ENCODE measurements around the gene TTLL11.
"Not testable (repeated sequence)": the region's sequence is repeated elsewhere in the genome, so short reads cannot be mapped to it uniquely, and the experiment has no call there.

TTLL11 gene

DNA sequence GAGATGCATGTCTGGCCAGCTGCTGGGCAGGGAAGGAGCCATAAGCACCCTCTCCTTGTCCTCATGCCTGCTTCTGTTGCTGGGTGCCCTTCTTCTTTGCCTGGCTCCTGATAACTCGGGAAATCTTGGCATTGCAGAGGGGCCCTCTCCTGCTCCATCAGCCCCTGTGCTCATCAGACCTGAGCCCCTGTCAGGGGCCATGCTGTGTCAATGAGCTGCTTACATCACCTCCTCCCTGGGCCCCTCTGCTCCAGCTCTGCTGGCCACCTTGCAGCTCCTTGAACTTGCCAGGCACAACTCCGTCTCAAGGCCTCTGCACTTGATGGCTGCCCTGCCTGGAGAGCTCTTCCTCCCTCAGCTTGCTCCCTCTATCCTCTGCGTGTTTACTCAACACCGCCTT lies 194.3 kb downstream of the TTLL11 start:
- TF ChIP-seq POLR2A (IDR thresholded peaks at IDR 0.05; ENCODE audit: extremely low read depth, insufficient read length) (no peak), MYC (IDR thresholded peaks at IDR 0.05; ENCODE audit: low read depth, low read length) (no peak)
- no peak overlapping the region for H3K4me3 ChIP-seq (ENCODE audit: low read depth, low read length)
- DNase-seq (ENCODE audit: low read depth) = no peak

GRCh38 chr9:121897140-121897539 lies 196.0 kb downstream of the TTLL11 start:
- TF ChIP-seq POLR2A (IDR thresholded peaks at IDR 0.05; ENCODE audit: extremely low read depth, insufficient read length) (no peak), MYC (IDR thresholded peaks at IDR 0.05; ENCODE audit: low read depth, low read length) (no peak)
- TF ChIP-seq, protein P1, sequence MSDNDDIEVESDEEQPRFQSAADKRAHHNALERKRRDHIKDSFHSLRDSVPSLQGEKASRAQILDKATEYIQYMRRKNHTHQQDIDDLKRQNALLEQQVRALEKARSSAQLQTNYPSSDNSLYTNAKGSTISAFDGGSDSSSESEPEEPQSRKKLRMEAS (IDR thresholded peaks at IDR 0.05; ENCODE audit: low read depth, low read length) = no peak
- TF ChIP-seq, protein P2, sequence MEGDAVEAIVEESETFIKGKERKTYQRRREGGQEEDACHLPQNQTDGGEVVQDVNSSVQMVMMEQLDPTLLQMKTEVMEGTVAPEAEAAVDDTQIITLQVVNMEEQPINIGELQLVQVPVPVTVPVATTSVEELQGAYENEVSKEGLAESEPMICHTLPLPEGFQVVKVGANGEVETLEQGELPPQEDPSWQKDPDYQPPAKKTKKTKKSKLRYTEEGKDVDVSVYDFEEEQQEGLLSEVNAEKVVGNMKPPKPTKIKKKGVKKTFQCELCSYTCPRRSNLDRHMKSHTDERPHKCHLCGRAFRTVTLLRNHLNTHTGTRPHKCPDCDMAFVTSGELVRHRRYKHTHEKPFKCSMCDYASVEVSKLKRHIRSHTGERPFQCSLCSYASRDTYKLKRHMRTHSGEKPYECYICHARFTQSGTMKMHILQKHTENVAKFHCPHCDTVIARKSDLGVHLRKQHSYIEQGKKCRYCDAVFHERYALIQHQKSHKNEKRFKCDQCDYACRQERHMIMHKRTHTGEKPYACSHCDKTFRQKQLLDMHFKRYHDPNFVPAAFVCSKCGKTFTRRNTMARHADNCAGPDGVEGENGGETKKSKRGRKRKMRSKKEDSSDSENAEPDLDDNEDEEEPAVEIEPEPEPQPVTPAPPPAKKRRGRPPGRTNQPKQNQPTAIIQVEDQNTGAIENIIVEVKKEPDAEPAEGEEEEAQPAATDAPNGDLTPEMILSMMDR (IDR thresholded peaks at IDR 0.05; ENCODE audit: low read depth, low read length) = no peak
- no peak overlapping the region for H3K4me3 ChIP-seq (ENCODE audit: low read depth, low read length)
- no peak for DNase-seq (ENCODE audit: low read depth)

DNA sequence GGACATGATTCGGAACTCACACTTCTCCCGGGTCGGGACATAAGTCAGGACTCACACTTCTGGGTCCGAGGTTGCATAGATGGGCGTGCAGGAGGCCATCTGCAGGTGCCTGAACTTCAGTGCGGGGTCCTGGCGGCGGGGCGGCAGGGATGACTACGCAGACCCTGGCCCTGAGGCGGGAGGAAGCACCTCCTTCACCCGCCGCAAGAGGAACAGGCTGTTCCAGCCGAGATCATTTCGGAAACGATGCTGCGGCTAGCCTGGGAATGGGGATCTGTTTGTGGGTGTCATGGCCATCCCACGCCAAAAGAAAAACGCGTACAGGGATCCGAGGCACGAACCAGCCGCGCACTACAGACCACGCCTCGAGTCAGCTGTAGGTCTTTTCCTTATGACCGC lies 196.6 kb downstream of the TTLL11 start:
- no peak for DNase-seq (ENCODE audit: low read depth)

DNA sequence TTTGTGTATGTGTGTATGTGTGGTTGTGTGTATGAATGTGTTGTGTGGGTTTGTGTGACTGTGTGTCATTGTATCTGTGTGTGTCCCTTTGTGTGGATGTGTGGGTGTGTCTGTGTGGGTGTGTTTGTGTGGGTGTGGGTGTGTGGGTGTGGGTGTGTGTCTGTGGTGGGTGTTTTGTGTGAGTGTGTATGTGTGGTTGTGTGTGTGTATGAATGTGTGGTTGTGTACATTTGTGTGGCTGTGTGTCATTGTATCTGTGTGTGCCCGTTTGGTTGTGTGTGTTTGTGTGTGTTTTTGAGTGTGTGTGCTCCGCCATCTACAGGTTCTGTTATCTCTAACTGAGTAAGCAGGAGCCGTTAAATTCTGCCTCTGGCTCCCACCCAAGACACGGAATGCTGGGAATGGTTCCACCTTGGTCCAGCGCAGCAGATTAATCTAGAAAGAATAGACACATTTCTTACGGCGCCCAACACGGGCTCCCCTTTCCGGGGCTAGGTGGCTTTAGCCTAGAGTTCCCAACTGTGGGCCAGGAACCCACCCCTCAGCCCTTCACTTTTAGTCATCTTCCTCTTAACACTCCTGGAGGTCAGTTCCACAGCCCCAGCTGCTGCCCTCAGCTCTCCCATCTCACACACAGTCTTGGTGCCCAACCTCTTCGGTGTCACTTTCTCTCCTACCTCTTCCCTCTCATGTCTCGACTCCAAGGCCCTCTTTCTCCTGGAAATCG lies 197.1 kb downstream of the TTLL11 start:
- no peak overlapping the region for H3K4me3 ChIP-seq (ENCODE audit: low read depth, low read length)
- no peak for DNase-seq (ENCODE audit: low read depth)
- TF ChIP-seq MYC (IDR thresholded peaks at IDR 0.05; ENCODE audit: low read depth, low read length) (no peak), POLR2A (IDR thresholded peaks at IDR 0.05; ENCODE audit: extremely low read depth, insufficient read length) (no peak)
- TF ChIP-seq, protein P1 (IDR thresholded peaks at IDR 0.05; ENCODE audit: low read depth, low read length) = no peak
- TF ChIP-seq, protein P2 (IDR thresholded peaks at IDR 0.05; ENCODE audit: low read depth, low read length) = no peak

More for the DNA sequence above, 196.6 kb downstream of the TTLL11 start:
- H3K4me3 ChIP-seq (ENCODE audit: low read depth, low read length) = no peak overlapping the region
- TF ChIP-seq, protein P1 (IDR thresholded peaks at IDR 0.05; ENCODE audit: low read depth, low read length) = no peak
- TF ChIP-seq, protein P2 (IDR thresholded peaks at IDR 0.05; ENCODE audit: low read depth, low read length) = no peak
- TF ChIP-seq MYC (IDR thresholded peaks at IDR 0.05; ENCODE audit: low read depth, low read length) = no peak
- no peak for TF ChIP-seq POLR2A (IDR thresholded peaks at IDR 0.05; ENCODE audit: extremely low read depth, insufficient read length)

DNA sequence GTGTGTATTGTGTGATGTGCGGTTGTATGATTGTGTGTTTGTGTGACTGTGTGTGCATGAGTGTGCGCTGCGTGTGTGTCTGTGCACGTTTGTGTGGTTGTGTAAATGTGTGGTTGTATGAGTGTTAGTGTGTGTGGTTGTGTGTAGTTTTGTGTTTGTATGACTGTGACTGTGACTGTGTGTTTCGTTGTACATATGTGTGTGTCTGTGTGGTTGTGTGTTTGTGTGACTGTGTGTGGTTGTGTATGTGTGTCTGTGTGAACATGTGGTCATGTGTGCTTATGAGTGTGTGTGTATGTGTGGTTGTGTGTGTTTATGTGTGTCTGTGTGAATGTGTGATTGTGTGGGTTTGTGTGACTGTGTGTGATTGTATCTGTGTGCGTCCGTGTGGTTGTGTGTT lies 197.8 kb downstream of the TTLL11 start:
- H3K4me3 ChIP-seq (ENCODE audit: low read depth, low read length) = no peak overlapping the region
- TF ChIP-seq, protein P2 (IDR thresholded peaks at IDR 0.05; ENCODE audit: low read depth, low read length) = no peak
- no peak for TF ChIP-seq MYC (IDR thresholded peaks at IDR 0.05; ENCODE audit: low read depth, low read length)
- TF ChIP-seq, protein P1 (IDR thresholded peaks at IDR 0.05; ENCODE audit: low read depth, low read length) = no peak
- no peak for TF ChIP-seq POLR2A (IDR thresholded peaks at IDR 0.05; ENCODE audit: extremely low read depth, insufficient read length)
- DNase-seq (ENCODE audit: low read depth) = no peak

DNA sequence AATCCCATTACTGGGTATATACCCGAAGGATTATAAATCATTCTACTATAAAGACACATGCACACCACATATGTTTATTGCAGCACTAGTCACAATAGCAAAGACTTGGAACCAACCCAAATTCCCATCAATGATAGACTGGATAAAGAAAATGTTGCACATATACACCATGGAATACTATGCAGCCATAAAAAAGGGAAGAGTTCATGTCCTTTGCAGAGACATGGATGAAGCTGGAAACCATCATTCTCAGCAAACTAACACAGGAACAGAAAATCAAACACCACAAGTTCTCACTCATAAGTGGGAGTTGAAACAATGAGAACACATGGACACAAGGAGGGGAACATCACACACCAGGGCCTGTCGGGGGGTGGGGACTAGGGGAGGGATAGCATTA lies 198.7 kb downstream of the TTLL11 start:
- not testable (repeated sequence) for DNase-seq (ENCODE audit: low read depth)

GRCh38 chr9:121893786-121894185 lies 199.3 kb downstream of the TTLL11 start:
- TF ChIP-seq, protein P1 (IDR thresholded peaks at IDR 0.05; ENCODE audit: low read depth, low read length) = no peak
- TF ChIP-seq, protein P2 (IDR thresholded peaks at IDR 0.05; ENCODE audit: low read depth, low read length) = no peak
- TF ChIP-seq MYC (IDR thresholded peaks at IDR 0.05; ENCODE audit: low read depth, low read length) = no peak
- no peak for TF ChIP-seq POLR2A (IDR thresholded peaks at IDR 0.05; ENCODE audit: extremely low read depth, insufficient read length)
- no peak overlapping the region for H3K4me3 ChIP-seq (ENCODE audit: low read depth, low read length)
- no peak for DNase-seq (ENCODE audit: low read depth)

More for the DNA sequence above, 198.7 kb downstream of the TTLL11 start:
- H3K4me3 ChIP-seq (ENCODE audit: low read depth, low read length) = not testable (repeated sequence)
